Measurements from ENCODE around the gene THRB.
"Not testable (repeated sequence)": the region's sequence is repeated elsewhere in the genome, so short reads cannot be mapped to it uniquely, and the experiment has no call there.

Gene THRB

DNA sequence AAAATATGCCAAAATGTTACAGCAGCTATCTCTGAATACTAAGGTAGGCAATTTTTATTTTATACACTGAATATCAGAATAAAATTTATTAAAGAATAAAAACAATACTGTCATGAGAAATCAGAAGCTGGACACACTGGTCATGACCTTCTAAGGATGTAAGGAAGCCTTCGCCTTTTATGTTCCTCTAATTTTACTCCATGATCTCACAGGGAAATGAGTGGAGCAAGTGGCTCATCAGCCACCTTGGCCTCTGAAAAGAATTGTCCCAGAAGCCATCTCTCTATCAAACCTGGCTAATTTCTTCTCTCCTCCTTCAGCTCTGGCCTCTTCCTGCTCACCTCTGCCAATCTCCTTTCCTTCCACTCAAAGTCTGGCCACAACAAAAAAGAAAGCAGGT, 48.6 kb downstream of the THRB start:
- peak in 1 of 3 donors; percentile 8 for DNase-seq

DNA sequence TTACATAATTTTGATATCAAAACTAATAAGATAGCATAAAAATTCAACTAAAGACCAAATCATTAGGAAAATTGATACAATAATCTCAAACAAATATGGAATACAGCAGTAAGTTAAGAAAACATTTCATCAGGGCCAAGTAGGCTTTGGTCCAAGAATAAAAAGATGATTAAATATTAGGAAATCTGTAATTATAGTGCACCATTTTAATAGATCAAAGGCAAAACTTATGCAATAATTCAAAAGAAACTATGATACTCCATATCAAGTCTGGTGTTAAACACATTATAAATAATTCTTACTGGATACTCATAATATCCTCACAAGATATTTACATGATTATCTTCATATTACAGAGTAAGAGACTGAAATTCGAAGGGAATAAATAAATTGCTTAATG, 51.2 kb downstream of the THRB start:
- DNase-seq, result no peak

DNA sequence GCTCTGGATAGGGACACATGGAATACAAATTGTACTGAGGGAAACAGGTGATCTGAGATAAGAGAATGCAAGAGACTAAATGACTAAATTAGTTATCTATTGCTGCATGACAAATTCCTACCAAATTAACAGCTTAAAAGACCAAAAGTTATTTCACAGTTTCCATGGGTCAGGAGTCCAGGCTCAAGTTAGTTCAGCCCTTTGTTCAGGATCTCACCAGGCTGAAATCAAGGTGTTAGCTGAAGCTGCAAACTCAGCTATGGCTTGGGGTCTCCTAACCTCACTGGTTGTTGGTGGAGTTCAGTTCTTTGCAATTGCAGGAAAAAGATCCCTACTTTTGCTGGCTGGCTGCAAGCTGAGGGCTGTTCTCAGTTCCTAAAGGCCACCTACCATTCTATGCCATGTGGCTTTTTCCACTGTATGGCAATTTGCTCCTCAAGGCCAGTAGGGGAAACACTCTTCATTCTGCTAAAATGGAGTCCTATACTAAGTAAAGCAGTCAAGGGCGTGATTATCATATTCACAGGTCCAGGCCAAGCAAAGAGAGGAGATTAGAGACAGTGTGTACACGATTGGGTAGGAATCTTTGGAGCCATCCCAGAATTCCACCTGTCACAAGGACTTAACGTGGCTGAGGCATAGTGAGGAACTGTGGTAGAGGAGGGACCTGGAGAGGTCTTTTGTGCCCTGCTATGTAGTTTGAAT, 53.7 kb downstream of the THRB start:
- no peak for DNase-seq

DNA sequence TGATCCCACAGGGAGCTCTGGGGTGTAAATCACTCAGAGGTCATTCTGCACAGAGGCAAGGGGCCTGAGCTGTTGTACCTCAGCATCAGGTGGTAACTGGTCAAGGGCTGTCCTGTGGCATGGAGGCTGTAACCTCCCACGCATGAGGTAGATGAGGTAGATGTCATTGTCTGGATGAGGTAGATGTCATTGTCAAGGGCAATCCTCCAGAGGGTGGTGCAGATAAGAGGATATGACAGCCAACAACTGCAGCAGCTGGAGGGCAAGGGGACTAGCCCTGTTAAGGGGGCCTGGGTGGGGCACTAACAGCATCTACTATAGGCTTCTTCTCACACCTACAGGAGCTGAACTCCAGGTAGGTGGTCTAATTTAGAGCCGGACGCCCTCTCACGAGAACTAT, 55.6 kb downstream of the THRB start:
- no peak for DNase-seq

DNA sequence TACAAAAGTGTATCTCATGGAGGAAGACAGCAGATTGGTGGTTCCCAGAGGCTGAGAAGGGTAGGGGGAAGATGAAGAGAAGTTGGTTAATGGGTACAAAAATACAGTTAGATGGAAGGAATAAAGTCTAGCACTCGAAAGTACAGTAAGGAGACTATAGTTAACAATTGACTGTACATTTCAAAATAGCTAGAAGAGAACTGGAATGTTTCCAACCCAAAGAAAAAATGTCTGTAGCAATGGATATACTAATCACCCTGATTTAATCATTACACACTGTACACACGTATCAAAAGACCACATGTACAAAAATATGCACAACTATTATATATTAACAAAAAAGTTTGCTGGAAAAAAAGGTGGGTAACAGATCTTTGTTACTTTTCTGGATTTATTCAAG, 57.3 kb downstream of the THRB start:
- no peak for DNase-seq

DNA sequence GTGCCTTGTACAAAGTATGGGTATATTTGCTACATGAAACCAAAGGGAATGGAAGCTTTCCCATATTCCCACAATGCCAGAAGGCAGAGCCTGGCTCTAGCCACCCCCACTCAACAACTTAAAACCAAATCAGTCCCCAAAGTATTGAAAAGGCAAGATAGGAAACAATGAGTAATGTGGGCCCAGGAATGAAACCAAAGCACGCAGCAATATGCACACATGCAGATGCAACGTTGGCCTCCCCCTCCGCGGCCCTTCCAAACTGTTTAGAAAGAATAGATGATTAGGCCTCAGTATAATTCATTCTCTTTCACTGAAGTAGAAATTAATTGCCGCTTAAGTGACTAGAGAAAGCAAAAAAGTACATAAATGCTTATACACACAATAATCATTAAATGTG, 59.1 kb downstream of the THRB start:
- no peak for DNase-seq

DNA sequence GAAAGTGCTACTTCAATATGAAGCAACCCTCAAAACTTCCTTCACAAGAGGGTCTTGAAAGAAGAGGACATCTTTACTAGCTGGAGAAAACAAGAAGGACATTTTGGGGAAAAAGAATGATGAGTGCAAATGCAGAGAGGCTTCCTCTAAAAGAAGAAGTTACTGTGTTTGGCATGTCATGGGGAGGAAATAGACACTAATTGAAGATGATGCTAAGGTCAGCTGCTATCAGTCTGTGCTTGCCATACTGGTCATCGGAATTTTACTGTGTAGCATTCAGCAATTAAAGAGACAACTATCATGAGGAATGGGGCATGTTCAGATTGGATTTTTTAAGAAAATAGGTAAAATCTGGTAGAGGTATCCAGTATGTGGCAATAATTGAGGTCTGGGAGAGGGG, 60.0 kb downstream of the THRB start:
- peak; percentile 63 to 81 (median 70) for DNase-seq

DNA sequence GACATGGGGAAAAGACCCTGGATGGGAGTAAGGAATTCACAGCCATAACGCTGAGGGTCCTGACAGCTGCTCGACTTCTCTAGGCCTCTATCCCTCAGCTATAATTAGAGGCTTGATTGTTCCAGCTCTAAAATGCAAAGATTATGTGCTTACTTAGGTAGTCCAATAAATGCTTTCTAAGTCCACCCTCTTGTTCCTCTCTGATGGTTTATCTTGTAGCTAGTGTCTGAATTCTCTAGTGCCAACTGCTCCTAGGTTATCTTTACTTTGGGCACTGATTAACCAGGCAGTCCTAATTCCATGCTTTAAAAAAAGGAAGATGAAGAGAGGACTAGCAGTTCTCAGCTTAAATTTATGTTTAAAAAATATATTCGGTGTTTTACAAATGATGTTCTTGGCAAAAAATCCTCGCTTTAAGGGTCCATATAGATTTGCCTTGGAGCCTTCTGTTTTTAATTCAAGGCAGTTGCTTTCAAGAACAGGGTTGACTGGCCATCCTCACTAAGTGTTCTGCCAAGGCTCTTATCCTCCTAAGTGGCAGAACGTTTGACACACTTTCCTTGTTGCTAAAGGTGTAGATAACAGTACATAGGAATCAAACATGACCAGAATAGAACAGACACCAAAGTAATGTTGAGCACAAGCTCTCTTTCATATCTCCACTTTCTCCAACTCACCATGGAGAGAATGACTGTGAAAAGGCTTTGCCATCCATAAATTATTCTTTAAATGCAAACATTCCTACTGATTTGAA, 60.6 kb downstream of the THRB start:
- no peak for DNase-seq

DNA sequence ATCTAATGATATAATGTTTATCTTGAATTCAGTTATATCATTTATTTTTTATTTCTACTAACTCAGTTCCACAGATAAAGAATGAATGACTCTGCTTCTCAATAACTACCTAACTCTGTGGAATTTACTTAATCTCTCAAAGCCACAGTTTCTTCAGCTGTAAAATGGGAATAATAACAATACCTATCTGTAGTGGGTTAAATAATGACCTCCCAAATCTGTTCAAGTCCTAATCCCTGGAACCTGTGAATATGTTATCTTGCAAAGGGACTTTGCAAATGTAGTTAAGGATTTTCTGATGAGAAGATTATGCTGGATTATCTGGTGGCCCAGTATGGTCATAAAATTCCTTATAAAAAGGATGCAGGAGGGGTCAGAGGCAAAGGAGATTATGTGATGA, 61.7 kb downstream of the THRB start:
- DNase-seq, result no peak

DNA sequence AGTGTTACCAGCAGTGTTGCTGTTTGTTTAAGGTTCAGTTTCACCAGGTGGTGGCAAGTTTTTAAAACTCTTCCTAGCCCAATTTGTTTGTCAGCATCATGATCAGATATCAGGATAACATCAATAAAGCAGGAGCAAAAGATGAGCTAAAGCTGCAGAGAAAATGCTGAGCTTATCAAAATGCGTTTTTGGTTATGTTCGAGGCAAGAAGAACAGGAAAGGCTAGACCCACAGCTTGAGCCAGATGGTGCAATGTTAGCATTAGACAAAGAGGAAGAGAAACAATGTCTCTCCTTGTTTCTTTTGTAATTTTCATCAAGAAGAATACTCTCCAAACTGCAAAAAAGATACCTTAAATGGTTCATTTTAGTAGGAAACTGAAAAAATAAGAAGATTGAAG, 66.2 kb downstream of the THRB start:
- DNase-seq, result peak; percentile 41 to 57 (median 42)

DNA sequence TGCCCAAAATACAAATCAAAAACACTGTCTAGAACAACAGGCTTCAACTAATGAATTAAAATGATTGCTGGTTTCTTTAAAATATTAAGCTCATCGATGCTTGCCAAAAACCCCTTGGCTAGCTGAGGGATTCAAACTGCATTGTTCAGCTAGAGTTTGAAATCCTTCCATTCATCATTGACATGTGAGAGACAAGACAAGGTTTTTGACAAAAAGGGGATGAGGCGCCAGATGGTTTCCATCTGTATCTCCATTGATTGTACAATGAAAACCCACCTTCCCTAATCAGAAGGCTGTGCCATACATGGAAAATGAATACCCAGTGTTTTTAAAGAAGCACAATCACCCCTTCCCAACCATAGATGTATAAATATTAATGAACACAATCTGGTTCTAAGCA, 67.8 kb downstream of the THRB start:
- DNase-seq, result no peak

DNA sequence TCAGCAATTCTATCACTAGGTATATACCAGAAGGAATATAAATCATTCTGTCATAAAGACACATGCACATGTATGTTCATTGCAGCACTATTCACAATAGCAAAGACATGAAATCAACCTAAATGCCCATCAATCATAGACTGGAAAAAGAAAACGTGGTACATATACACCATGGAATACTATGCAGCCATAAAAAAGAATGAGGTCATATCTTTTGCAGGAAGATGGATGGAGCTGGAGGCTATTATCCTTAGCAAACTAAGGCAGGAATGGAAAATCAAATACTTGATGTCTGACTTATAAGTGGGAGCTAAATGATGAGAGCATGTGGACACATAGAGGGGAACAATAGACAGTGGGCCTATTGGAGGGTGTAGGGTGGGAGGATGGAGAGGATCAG, 73.8 kb downstream of the THRB start:
- not testable (repeated sequence) for DNase-seq

DNA sequence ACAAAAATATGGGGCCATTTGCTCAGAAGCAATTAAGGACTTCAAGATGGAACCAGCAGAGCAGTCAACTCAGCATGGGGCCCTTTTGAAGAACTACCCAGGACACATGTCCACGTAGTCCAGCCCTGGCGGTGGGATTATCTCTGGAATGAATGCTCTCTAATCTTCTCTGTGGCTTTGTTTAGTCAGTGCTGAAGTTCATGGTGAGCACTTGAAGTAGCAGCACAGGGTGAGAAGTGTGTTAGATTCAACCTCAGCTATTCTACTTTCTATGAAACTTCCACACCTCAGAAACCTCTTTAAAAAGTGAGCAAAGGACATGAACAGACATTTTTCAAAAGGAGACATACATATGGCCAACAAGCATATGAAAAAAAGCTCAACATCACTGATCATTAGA, 74.4 kb downstream of the THRB start:
- DNase-seq, result no peak

DNA sequence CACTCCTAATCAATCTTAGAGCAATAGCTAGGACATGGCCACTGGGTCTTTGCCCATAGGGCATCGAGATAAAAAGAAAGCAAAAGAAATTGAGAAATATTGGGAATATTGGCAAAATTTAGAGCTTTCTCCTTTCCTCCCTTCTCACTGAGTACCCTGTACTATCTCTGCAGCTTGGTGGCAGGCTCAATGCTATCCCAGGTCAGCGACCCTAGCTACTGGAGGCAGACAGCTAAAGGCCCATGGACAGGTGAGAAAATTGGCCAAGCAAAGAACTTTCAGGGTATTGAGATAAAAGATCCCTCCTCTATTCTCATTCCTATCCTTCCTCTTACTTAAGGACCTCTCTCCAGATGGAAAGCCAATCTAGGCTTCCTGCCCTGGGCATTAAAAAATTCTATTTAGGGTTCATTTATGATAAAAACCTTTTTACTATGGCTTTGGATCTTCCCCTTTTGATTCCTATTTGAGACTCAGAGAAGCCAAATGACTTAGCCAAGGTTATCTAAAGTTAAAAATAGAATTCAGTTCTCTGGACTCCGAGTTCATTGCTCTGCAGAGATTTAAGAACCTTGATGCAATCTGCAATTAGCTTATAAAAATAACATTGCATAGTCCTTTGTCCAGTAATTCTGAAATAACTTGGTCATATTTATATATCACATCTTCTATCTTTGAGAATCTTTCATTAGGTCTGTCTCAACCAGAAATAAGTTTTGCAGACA, 75.4 kb downstream of the THRB start:
- no peak for DNase-seq

DNA sequence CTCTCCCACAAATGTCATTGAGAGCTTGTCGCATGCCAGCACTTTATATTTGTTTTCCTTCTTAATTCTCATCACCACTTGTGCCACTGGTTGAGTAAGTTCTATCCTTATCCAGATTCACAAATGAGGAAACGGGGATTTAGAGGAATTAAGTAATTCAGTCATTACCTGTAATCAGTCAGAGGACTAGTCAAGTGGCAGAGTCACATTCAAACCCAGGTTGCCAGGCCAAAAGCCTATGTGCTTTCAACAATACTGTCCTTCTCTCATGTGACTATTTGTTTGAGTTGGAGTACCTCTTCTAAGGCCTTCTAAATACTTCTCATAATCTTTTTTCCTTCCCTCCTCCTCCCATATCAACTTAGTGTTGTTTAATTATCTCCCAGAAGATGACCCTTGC, 76.9 kb downstream of the THRB start:
- no peak for DNase-seq

DNA sequence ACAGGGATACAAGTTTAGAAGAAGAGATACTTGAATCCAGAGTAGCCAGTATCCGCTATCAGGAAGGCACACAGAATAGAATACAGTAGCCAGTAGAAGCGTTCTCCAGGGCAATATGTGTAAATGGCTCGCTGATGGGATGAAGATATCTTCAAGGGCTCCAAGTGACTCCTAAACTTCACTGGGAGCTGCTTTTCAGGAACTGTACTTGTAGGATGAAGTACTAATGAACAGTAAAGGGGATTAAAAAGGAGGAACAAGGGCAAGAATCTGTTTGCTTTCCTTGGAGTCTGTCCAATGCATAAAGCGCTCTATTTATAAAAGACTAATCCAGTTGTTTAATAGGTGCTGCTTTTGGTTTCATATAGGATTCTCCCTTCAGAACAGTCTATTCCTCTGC, 78.4 kb downstream of the THRB start:
- DNase-seq, result no peak

DNA sequence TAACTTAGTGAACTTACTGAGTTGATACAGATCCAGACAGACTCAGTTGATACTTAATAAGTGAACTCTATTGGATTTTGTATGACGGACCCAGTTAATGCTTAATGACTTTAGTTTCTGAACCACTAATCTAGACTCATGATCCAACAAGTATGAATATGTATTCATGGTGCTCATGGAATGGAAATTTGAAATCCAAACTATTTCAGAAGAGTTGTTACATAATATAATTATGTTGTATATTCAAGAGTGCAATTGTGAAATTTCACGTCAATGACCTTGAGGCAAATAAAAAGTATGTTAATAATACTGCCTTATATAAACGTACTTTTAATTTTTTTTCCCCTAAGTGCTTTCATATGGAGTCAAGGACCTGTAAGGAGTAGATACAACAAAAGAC, 78.8 kb downstream of the THRB start:
- DNase-seq, result no peak

DNA sequence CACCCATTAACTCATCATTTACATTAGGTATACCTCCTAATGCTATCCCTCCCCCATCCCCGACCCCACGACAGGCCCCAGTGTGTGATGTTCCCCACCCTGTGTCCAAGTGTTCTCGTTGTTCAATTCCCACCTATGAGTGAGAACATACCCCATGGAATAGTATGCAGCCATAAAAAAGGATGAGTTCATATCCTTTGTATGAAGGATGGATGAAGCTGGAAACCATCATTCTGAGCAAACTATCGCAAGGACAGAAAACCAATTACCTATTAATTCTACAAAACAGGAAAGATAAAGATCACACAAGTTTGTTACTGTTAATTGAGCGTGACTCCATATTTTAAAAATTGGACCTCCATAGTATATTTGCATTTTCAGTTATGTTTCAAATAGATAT, 81.0 kb downstream of the THRB start:
- not testable (repeated sequence) for DNase-seq

DNA sequence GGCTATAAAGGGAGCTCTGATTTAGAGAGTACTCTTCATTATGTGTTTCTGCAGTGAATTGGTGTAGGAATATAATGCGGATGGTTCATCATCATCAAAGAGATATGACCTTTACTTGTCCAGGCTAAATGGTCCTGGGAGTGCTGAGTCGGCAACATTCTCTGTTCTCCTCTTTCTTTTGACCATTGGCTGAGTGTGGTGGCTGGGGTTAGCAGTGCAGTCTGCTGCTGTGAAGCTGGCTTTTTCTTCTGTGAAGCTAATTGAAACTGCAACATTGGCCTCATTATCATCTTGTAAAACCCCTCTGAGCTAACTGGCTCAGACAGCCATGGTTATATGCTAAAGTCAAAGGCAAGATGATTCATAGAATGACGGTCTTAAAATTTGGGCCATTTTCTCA, 83.8 kb downstream of the THRB start:
- DNase-seq, result no peak

DNA sequence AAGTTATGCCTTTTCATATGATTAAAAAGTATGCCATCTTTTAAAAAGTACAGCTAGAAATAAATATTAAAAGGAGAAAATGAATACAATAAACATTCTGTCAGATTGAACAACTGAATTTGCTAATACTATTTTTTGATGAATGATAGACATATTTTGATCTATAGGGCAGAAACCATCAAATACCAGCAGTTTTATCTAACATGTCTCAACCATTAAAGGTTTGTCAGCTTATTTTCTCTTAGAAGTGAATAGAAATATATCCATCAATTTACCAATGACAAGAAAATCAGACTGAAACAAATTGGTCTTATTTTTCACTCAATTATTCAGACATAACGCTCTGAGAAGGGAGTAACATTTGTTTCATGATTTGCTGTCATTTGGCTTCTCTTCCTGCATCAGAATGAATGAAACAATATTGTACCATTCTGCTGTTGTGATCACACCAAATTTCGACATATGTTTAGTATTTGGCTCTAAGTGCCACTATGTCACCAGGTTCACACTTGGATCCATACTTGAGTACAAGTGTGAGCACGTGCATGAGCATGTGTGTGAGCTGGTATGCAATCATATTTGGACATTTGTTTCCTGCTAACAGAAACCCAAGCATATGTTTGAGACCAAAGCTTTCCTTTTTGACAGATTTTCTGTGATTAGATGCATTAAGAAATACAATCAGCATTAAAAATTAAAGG, 86.5 kb downstream of the THRB start:
- DNase-seq, result no peak

DNA sequence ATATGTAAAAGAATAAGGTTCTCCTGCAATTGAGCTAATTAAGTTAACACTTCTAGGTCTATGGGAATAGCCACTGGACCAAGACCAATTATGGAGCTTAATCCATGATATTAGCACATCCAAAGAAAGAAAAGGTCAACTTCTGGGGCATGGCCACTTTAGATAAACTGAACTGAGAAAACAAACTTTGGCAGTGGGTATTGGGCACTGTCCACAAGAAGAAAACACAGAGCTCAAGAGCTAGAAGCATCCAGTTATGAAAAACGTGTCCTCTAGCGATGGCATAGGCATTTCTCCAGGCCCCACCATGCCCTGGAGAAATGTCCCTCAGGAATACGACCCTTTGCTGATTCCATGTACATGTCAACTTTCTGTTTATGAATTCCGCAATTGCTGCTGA, 87.8 kb downstream of the THRB start:
- no peak for DNase-seq

DNA sequence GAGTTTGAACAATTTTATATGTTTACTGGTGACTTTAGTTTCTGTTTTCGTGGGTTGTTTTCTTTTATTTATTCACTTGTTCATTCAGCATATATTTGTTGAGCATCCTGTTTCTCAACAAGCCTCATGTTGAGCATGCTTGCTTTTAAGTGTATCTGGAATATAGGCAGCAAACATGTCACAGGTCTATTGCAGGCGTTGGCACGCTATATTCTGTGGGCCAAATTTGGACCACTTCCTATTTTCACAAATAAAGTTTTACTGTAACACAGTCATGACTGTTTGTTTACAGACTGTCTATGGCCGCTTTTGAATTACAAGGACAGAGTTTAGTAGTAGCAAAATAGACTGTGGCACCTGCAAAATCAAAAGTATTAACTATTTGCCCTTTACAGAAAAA, 89.6 kb downstream of the THRB start:
- DNase-seq, result no peak

DNA sequence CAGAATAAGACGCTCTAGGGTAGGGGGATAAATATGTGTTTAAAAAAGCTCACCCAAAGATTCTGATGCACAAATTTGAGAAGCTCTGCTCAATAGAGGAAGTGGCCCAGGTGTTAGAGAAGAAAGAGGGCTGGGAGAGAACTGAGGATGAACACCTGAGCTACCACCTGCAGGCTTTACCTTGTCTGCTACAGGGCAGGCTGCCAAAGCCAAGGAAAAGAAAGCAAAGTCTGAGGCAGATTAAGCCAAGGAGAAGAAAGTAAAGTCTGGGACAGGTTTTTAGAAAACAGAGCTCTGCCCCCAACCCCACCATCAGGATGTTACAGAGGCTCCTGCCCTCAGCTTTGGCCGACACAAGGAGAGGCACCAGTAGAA, 92.9 kb downstream of the THRB start:
- DNase-seq, result no peak
